ENCODE results near the gene PRR14. TPM values are rescaled to one million over a fixed set of nuclear protein-coding genes. Genes with fewer than 3 reads are reported as not detected.
"Not testable (repeated sequence)": the region's sequence is repeated elsewhere in the genome, so short reads cannot be mapped to it uniquely, and the experiment has no call there.

PRR14 gene
- total and polyA plus RNA-seq, 2 of the 4 experiments (the other 2 are of a cell fraction), result 1.4 to 11.9 TPM

GRCh38 chr16:30637139-30637538 lies 13.6 kb upstream of the PRR14 start:
- H4K5ac ChIP-seq (ENCODE audit: low read depth, low read length); H2BK20ac ChIP-seq (ENCODE audit: low read depth, low read length); BruUV-seq (replicated peaks); H3K9ac ChIP-seq (ENCODE audit: low read depth, low read length); H3K4me1 ChIP-seq (ENCODE audit: control insufficient read depth, insufficient read depth, low read length); H2AK5ac ChIP-seq (ENCODE audit: low read depth, low read length); dilution Hi-C loops (cut with HindIII; ENCODE audit: low sequenced_read_pairs, unreplicated experiment); H3K56ac ChIP-seq (ENCODE audit: extremely low read depth, insufficient read depth, low read length); H4K91ac ChIP-seq (ENCODE audit: insufficient read depth, low read depth, low read length); H3K9me1 ChIP-seq (ENCODE audit: insufficient read depth, low read length); H2BK15ac ChIP-seq (ENCODE audit: low read depth, low read length); in situ Hi-C loops (cut with MboI; ENCODE audit: low sequenced_read_pairs); DNase-seq; H4K20me1 ChIP-seq (ENCODE audit: insufficient read depth, low read length); H3K27ac ChIP-seq (ENCODE audit: insufficient read depth, low read length); H3K4me3 ChIP-seq (ENCODE audit: insufficient read depth, low read depth, low read length); H3K14ac ChIP-seq (replicated peaks; ENCODE audit: low read depth, low read length); H3K27me3 ChIP-seq (ENCODE audit: control insufficient read depth, insufficient read depth, low read length); POLR2A ChIA-PET (ENCODE audit: unreplicated experiment); H3K9me3 ChIP-seq (ENCODE audit: control insufficient read depth, insufficient read depth, low read length); H2AK9ac ChIP-seq (replicated peaks; ENCODE audit: low read depth, low read length, poor library complexity); H2AFZ ChIP-seq (replicated peaks; ENCODE audit: low read length, poor library complexity); H3K18ac ChIP-seq (ENCODE audit: low read depth, low read length); CTCF ChIA-PET; intact Hi-C loops (cut with micrococcal nuclease); H2BK5ac ChIP-seq (ENCODE audit: low read depth, low read length, poor library complexity, severe bottlenecking); H3K4ac ChIP-seq (ENCODE audit: low read depth, low read length); H4K8ac ChIP-seq (ENCODE audit: low read depth in 2 of 2, low read length in 2 of 2); ATAC-seq (ENCODE audit: low read depth); H3K36me3 ChIP-seq (ENCODE audit: control insufficient read depth, insufficient read depth, low read length); H2BK120ac ChIP-seq (ENCODE audit: low read depth, low read length); H3K23ac ChIP-seq (ENCODE audit: low read depth, low read length); H3K4me2 ChIP-seq (ENCODE audit: low read depth, low read length): not testable (repeated sequence)
- peaks cover 8 to 19% of the 10 kb centered on the region in 2 experiments; a peak in 3 of 4 replicates for H3K79me1 ChIP-seq (ENCODE audit: low read depth in 1 of 2, low read length in 2 of 2)
- 95% methylated on average over 4 of the region's 10 CpGs; no CpG with 5 or more reads in 1 of the 2 experiments for WGBS, 2 experiments (ENCODE audit: extremely low coverage in 2 of 2, insufficient read length in 1 of 2)
